Peyer's patch (tissue), 4 donors: Measurements from ENCODE around the gene USP6NL. TPM values are rescaled to one million over a fixed set of nuclear protein-coding genes. Genes with fewer than 3 reads are reported as not detected.
A peak's percentile ranks its signal among the peaks of the same experiment; 100 is the strongest.

Experiments used
- DNase-seq, 3 donors: peaks; one replicate each; pipeline ENCODE4 v3.0.0-alpha.2; 2017 to 2019
- H3K27ac ChIP-seq, 4 donors: fragments of 200-600 bp; sonication (generic); one replicate each; pipeline ENCODE4 v1.5.1; 2016 to 2019
- H3K27me3 ChIP-seq, 2 donors: fragments of 200-600 bp; sonication (generic); one replicate each; pipeline ENCODE4 v1.5.1; 2019
- H3K36me3 ChIP-seq, 3 donors: fragments of 200-600 bp; sonication (generic); one replicate each; pipeline ENCODE4 v1.5.1; 2016 to 2019
- H3K4me1 ChIP-seq, 4 donors: fragments of 200-600 bp; sonication (generic); one replicate each; pipeline ENCODE4 v1.5.1; 2016 to 2019
- H3K4me3 ChIP-seq, 4 donors: fragments of 200-600 bp; sonication (generic); 1 replicate in 3 of 4; 2 replicates in 1 of 4; pipeline ENCODE4 v1.5.1; 2016 to 2019; ENCODE audit warnings: mild to moderate bottlenecking in 1 of 4
- H3K9me3 ChIP-seq, 4 donors: fragments of 200-600 bp; sonication (generic); one replicate each; pipeline ENCODE4 v1.5.1; 2016 to 2019; ENCODE audit warnings: mild to moderate bottlenecking in 1 of 4
- POLR2A ChIP-seq, 2 donors: fragments of 450-650 bp; IDR thresholded peaks; one replicate each; pipeline ENCODE4 v1.5.1; 2017; ENCODE audit warnings: antibody characterized with exemption in 2 of 2, mild to moderate bottlenecking in 2 of 2, moderate library complexity in 2 of 2
- total RNA-seq, 4 donors: library from RNA; depleted of rRNA; stranded (reverse); fragments of >200 nt; gene quantifications; one replicate each; pipeline ENCODE4 v1.1.0, GENCODE V29; 2016
- TF ChIP-seq, protein P1 (sequence below), 6 experiments: fragments of 450-650 bp in 4 of 6; fragments of 200-600 bp in 2 of 6; sonication (generic) in 1 of 6; IDR thresholded peaks; one replicate each; pipeline ENCODE4 v1.5.1; 2017 to 2019; ENCODE audit warnings: antibody characterized with exemption in 6 of 6, mild to moderate bottlenecking in 3 of 6, moderate library complexity in 1 of 6

USP6NL gene
- total RNA-seq, 4 donors from 2014 or later, result 15.0 to 52.8 (median 19.3) TPM

DNA sequence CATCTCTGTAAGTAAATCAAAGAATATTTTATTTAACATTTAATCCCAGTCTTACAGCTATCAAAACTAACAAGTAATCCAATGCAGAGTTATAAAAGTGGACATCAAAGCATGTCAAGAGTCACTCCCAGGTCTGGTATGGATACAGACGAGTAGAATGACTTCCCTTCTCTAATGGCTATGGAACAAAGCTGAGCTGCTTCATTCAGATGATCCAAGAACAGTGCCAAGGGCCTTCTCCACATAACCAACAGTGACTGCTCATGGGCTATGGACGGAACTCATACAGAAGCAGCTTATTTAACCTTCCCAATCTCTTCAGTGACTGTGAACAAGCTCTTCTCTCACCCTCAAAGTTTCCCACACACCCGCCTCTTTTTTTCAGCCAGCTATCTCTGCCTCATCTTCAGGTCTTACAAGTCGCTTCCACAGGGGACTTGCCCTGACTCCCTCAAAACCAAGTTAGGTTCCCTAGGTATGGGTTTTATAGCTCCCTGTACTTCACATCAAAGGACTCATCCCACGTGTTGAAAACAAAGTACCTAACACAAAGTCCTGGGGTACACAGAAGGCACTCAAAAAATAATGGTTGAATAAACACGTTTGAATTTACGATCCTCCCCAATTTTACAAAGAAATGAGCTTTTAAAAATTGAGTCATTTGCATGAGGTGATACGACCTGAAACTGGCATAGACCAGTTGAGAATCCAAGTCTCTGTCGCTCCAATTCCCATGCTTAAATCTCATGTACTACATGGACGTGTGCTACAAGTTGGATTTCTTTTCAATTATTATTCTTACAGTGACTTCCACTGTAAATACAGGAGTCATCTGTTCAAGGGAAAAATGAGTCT is 3.1 kb downstream of the USP6NL start:
- Histone ChIP-seq H3K36me3 (no peaks in the 10 kb centered on the region), H3K27ac (peak overlapping the region in 3 of 4 donors; percentile 15 to 97 (median 89)), H3K27me3 (no peaks in the 10 kb centered on the region), H3K9me3 (no peaks in the 10 kb centered on the region), H3K4me1 (peaks cover 0 to 17% (median 1%) of the 10 kb centered on the region in 4 donors), H3K4me3 (no peak overlapping the region)
- TF ChIP-seq, protein P1, sequence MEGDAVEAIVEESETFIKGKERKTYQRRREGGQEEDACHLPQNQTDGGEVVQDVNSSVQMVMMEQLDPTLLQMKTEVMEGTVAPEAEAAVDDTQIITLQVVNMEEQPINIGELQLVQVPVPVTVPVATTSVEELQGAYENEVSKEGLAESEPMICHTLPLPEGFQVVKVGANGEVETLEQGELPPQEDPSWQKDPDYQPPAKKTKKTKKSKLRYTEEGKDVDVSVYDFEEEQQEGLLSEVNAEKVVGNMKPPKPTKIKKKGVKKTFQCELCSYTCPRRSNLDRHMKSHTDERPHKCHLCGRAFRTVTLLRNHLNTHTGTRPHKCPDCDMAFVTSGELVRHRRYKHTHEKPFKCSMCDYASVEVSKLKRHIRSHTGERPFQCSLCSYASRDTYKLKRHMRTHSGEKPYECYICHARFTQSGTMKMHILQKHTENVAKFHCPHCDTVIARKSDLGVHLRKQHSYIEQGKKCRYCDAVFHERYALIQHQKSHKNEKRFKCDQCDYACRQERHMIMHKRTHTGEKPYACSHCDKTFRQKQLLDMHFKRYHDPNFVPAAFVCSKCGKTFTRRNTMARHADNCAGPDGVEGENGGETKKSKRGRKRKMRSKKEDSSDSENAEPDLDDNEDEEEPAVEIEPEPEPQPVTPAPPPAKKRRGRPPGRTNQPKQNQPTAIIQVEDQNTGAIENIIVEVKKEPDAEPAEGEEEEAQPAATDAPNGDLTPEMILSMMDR (IDR thresholded peaks at IDR 0.05), result no peak
- TF ChIP-seq POLR2A (IDR thresholded peaks at IDR 0.05), result no peak
- DNase-seq, result no peak

DNA sequence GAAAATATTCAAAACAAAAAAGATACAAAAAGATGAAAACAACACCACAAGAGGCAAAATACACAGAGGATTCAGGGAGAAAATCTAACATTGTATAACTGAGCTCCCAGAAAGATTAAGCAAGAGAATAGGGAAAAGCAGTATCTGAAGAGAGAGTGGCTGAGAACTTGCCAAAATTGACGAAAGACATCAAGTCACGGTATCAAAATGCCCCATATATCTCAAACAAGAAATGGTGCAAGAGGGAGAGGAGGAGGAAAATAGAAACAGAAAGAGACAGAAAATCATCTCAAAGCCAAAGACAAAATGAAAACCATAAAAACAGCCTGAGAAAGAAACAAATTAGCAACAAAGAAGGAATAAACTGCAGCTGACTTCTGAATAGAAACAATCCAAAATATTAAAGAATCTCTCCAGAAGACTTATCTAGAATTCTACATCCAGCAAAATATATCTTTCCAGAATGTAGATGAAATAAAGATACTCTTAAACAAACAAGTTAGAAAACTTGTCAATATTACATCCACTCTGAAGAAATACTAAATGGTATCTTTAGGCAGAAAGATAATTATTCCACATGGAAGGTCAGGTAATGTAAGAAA is 5.5 kb downstream of the USP6NL start:
- no peak for TF ChIP-seq POLR2A (IDR thresholded peaks at IDR 0.05)
- TF ChIP-seq, protein P1 (IDR thresholded peaks at IDR 0.05), result no peak

DNA sequence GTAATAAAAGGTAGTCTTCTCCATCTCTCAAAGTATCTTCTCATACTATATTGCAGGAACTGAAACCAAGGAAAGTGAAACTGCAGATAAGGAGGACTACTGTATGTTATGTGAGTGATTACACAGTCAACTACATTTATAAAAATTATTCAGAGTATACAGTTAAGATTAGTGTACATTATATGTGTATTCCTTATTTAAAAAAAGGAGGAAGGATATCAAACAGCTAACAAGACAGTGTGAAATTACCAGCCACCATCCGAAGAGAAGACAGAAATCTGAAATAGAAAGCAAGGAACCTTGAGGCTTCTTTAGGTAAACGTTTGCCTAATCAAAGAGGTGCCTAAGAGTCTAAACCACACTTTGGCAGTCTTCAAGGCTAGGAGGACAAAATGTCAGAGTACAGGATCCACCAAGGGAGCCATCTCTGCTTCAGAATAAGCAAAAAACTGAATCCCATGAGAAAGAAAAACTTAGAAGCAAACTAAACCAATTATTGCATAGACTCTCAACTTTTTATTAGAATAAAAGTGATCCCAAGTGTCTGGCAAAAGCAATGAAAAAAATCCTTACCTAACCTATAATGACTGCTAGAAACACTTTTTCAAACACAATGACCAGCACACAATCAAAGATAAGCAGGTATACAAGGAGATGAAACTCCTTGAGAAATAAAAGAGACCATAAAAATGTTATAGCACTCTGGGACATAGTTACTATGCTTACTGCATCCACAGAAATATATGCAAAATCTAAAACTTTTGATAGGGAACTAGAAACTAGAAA is 6.4 kb downstream of the USP6NL start:
- H3K27ac ChIP-seq, result peak overlapping the region in 2 of 4 donors; percentile 11 to 59

More for the DNA sequence above, 5.5 kb downstream of the USP6NL start:
- Histone ChIP-seq H3K4me3 (no peak overlapping the region), H3K27me3 (no peaks in the 10 kb centered on the region), H3K9me3 (no peaks in the 10 kb centered on the region), H3K36me3 (no peaks in the 10 kb centered on the region), H3K27ac (peak overlapping the region in 2 of 4 donors; percentile 11 to 59), H3K4me1 (peaks cover 0 to 27% (median 0%) of the 10 kb centered on the region in 4 donors)
- DNase-seq, result no peak

DNA sequence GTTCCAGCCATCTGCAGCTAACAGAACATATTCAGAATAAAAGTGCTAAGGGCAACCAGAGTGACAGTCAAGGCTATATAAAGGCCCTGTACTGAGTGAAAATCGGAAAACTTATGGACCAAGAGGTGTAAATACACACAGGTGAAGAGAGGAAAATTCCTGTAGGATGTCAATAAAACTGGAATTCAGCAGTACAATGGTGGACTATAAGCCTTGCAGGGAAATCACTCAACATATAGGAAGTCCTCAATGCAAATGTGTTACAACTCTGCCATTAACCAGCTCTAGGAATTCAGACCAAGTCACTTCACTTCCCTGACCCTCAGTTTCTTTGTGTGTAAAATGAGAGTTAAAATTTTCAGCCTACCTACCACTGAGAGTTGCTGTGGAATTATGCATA is 7.7 kb downstream of the USP6NL start:
- Histone ChIP-seq H3K4me3 (no peak overlapping the region), H3K9me3 (no peaks in the 10 kb centered on the region), H3K4me1 (peaks cover 0 to 12% (median 0%) of the 10 kb centered on the region in 4 donors), H3K27ac (peak overlapping the region in 1 of 4 donors; percentile 40), H3K27me3 (no peaks in the 10 kb centered on the region), H3K36me3 (no peaks in the 10 kb centered on the region)
- TF ChIP-seq, protein P1 (IDR thresholded peaks at IDR 0.05), result no peak
- no peak for TF ChIP-seq POLR2A (IDR thresholded peaks at IDR 0.05)
- DNase-seq, result no peak

More for the DNA sequence above, 6.4 kb downstream of the USP6NL start:
- no peaks in the 10 kb centered on the region for H3K36me3 ChIP-seq
- H3K4me1 ChIP-seq, result peaks cover 0 to 26% (median 0%) of the 10 kb centered on the region in 4 donors
- no peak for DNase-seq
- H3K27me3 ChIP-seq, result no peaks in the 10 kb centered on the region
- TF ChIP-seq POLR2A (IDR thresholded peaks at IDR 0.05), result no peak
- TF ChIP-seq, protein P1 (IDR thresholded peaks at IDR 0.05), result no peak
- no peaks in the 10 kb centered on the region for H3K9me3 ChIP-seq
- no peak overlapping the region for H3K4me3 ChIP-seq

DNA sequence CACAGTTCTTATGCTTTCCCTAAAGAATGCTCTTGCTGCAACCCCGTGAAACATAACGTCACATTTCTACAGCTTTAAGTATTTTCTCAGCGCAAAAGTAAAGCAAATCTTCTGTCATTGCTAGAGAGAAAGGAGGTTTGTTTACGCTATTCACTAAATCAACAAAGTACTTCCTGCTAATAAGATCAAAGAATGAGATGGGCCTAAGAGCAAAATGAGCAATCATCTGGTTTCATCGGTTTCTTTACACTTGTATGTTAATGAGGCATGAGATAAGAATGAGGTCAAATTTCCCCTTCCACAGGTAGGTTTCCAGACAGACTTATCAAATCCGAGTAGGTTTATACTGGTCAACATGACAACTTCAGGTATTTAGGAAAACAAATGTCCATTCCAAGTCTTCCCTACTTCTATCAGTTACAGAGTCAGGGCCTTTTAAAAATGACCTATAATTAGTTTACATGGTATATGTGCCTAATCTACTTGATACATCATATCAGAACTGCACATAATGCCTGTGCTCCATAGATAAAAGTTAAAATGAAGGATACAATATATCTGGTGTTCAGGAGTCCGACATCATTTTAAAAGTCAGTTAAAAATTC is 8.4 kb downstream of the USP6NL start:
- H3K4me1 ChIP-seq, result peaks cover 0 to 11% (median 0%) of the 10 kb centered on the region in 4 donors
- no peak for DNase-seq
- H3K27me3 ChIP-seq, result no peaks in the 10 kb centered on the region
- H3K27ac ChIP-seq, result peak overlapping the region in 2 of 4 donors; percentile 2 to 40
- TF ChIP-seq, protein P1 (IDR thresholded peaks at IDR 0.05), result no peak
- no peak for TF ChIP-seq POLR2A (IDR thresholded peaks at IDR 0.05)
- no peaks in the 10 kb centered on the region for H3K9me3 ChIP-seq
- H3K4me3 ChIP-seq, result no peak overlapping the region
- H3K36me3 ChIP-seq, result no peaks in the 10 kb centered on the region
